K562 (cell line): ENCODE data around the gene PRELID1. TPM values are rescaled to one million over a fixed set of nuclear protein-coding genes. Genes with fewer than 3 reads are reported as not detected.

ENCODE experiments used
- HBP1 ChIP-seq: fragments of 450-650 bp; formaldehyde crosslinking; IDR thresholded peaks from 2 replicates; pipeline ENCODE4 v1.4.0; 2022; ENCODE audit warnings: missing genetic modification characterization
- MGA ChIP-seq: fragments of 450-650 bp; IDR thresholded peaks from 2 replicates; pipeline ENCODE4 v1.6.1; 2016; ENCODE audit warnings: mild to moderate bottlenecking, moderate library complexity
- STAT5A ChIP-seq: IDR thresholded peaks from 2 replicates; pipeline ENCODE4 v1.6.1; 2012; ENCODE audit warnings: low read length, inconsistent platforms, borderline replicate concordance
- TCF3 ChIP-seq: sonication (generic); formaldehyde crosslinking; IDR thresholded peaks from 2 replicates; pipeline ENCODE4 v1.4.0; 2020; ENCODE audit warnings: mild to moderate bottlenecking, missing genetic modification reagents
- ZBTB34 ChIP-seq: fragments of 250-450 bp; sonication (Bioruptor Pico); IDR thresholded peaks from 2 replicates; pipeline ENCODE4 v1.8.0; 2021; ENCODE audit warnings: mild to moderate bottlenecking, moderate library complexity
- polyA plus RNA-seq, 8 experiments: library from polyadenylated mRNA; depleted of rRNA in 4 of 8; stranded (reverse) in 5 of 8; unstranded in 3 of 8; fragments of >200 nt; fragmentation: Nextera tagmentation in 2 of 8; fragmentation: Illumina TruSeq in 1 of 8; extraction: Ambion mirVana in 2 of 8; extraction: Trizol in 1 of 8; gene quantifications; 2 replicates each; pipeline versions ENCODE4 v1.2.1 to v1.2.3, GENCODE V29; 2011 to 2014; ENCODE audit warnings: inconsistent platforms in 1 of 8, missing spikeins in 1 of 8
- total RNA-seq, 7 experiments: library from RNA; depleted of rRNA in 6 of 7; stranded (reverse); fragments of >200 nt in 6 of 7; fragmentation: Illumina TruSeq in 2 of 7; extraction: Trizol in 2 of 7; gene quantifications; 2 replicates each; pipeline versions ENCODE4 v1.2.1 to v1.2.3, GENCODE V29; 2011 to 2021; ENCODE audit warnings: low replicate concordance in 1 of 7
- TF ChIP-seq, protein P1 (sequence below): sonication (generic); formaldehyde crosslinking; IDR thresholded peaks from 2 replicates; pipeline ENCODE4 v1.8.0; 2022; ENCODE audit warnings: mild to moderate bottlenecking, missing genetic modification reagents

The PRELID1 gene
- total and polyA plus RNA-seq, 9 of the 15 experiments (the other 6 are each of a cell fraction or from before 2014, with no cell fraction given): 40.1 to 484 (median 340) TPM

DNA sequence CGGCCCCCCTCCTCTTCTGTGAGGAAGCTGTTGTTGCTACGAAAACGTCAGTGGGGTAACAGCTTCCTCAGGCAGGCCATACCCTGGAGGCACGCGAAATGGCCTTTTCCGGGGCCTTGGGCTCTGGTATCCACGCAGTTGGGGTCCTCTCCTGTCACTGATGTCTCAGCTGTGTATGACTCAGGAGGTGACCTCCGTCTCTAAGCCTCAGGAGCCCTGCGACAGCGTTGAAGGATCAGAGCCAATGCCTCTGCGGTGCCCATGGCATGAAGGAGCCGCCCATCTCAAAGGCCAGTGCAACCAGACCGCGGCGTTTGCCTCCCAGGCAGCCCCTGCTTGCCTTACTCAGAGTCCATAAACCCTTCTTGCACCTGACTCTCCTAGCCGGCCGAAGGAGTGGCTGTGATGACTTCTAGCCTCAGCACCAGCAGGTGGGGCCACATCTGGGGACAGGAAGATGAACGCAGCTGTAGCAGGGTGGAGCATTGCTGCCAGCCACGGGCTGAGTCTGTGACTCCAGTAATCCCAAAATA, 9.1 kb downstream of the PRELID1 start (continued):
- TF ChIP-seq MGA (no peak), HBP1 (CRISPR knock-in tag) (no peak), ZBTB34 (CRISPR knock-in tag) (no peak), STAT5A (no peak), TCF3 (peak; percentile 11; the same call in 1 of the 2 replicates)
- TF ChIP-seq, protein P1, sequence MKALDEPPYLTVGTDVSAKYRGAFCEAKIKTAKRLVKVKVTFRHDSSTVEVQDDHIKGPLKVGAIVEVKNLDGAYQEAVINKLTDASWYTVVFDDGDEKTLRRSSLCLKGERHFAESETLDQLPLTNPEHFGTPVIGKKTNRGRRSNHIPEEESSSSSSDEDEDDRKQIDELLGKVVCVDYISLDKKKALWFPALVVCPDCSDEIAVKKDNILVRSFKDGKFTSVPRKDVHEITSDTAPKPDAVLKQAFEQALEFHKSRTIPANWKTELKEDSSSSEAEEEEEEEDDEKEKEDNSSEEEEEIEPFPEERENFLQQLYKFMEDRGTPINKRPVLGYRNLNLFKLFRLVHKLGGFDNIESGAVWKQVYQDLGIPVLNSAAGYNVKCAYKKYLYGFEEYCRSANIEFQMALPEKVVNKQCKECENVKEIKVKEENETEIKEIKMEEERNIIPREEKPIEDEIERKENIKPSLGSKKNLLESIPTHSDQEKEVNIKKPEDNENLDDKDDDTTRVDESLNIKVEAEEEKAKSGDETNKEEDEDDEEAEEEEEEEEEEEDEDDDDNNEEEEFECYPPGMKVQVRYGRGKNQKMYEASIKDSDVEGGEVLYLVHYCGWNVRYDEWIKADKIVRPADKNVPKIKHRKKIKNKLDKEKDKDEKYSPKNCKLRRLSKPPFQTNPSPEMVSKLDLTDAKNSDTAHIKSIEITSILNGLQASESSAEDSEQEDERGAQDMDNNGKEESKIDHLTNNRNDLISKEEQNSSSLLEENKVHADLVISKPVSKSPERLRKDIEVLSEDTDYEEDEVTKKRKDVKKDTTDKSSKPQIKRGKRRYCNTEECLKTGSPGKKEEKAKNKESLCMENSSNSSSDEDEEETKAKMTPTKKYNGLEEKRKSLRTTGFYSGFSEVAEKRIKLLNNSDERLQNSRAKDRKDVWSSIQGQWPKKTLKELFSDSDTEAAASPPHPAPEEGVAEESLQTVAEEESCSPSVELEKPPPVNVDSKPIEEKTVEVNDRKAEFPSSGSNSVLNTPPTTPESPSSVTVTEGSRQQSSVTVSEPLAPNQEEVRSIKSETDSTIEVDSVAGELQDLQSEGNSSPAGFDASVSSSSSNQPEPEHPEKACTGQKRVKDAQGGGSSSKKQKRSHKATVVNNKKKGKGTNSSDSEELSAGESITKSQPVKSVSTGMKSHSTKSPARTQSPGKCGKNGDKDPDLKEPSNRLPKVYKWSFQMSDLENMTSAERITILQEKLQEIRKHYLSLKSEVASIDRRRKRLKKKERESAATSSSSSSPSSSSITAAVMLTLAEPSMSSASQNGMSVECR (CRISPR knock-in tag): peak; percentile 20; the same call in 1 of the 2 replicates
